Right atrium auricular region (tissue), 2 donors: Measurements from ENCODE around the gene GAK. TPM values are rescaled to one million over a fixed set of nuclear protein-coding genes. Genes with fewer than 3 reads are reported as not detected.

ENCODE experiments used
- DNase-seq: peaks from one replicate; pipeline ENCODE4 v3.0.0-alpha.2; 2019; ENCODE audit warnings: low spot score
- H3K27ac ChIP-seq, 2 donors: fragments of 200-600 bp; sonication (generic); 1 replicate in 1 of 2; 2 replicates in 1 of 2; pipeline ENCODE4 v1.5.1; 2016 to 2019
- H3K27me3 ChIP-seq, 2 donors: fragments of 200-600 bp; sonication (generic); one replicate each; pipeline versions ENCODE4 v1.5.1 to v1.6.0; 2017 to 2019
- H3K36me3 ChIP-seq: fragments of 200-600 bp; sonication (generic); one replicate; pipeline ENCODE4 v1.5.1; 2016
- H3K4me1 ChIP-seq, 2 donors: fragments of 200-600 bp; sonication (generic); one replicate each; pipeline versions ENCODE4 v1.5.1 to v1.6.0; 2017 to 2019
- H3K4me3 ChIP-seq, 2 donors: fragments of 200-600 bp; sonication (generic); 1 replicate in 1 of 2; 2 replicates in 1 of 2; pipeline ENCODE4 v1.5.1; 2017 to 2019; ENCODE audit warnings: mild to moderate bottlenecking in 1 of 2, moderate library complexity in 1 of 2
- H3K9me3 ChIP-seq, 2 donors: fragments of 200-600 bp; sonication (generic); one replicate each; pipeline ENCODE4 v1.5.1; 2019
- total RNA-seq, 2 donors: library from RNA; depleted of rRNA; stranded (reverse); fragments of >200 nt; gene quantifications; one replicate each; pipeline ENCODE4 v1.1.0, GENCODE V29; 2016
- TF ChIP-seq, protein P1 (sequence below), 2 donors: fragments of 200-600 bp; sonication (generic); IDR thresholded peaks; one replicate each; pipeline ENCODE4 v1.5.1; 2019; ENCODE audit warnings: antibody characterized with exemption in 2 of 2

GAK gene
- total RNA-seq, 2 donors from 2014 or later: 27.8 to 52.2 TPM

DNA sequence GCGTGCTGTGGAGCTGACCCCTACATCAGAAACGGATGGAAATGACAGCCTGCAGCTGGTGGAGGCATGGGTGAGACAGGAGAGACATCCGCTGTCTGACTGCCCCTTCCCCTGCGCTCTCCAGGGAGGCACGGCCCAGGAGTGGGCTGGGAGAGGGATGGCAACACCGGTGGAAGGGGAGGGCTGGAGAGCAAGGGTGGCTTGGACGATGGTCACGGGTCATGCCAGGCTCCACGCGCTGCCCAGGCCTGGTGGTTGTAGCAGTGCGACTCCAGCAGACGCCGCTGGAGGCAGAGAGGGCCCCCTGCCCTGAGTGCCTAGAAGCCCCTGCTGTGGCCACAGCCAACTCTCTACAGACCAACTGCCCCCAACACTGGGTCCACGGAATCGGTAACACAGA is 47.9 kb downstream of the GAK start:
- H3K4me3 ChIP-seq: no peak overlapping the region
- H3K4me1 ChIP-seq: no peaks in the 10 kb centered on the region
- H3K27ac ChIP-seq: no peak overlapping the region
- no peaks in the 10 kb centered on the region for H3K27me3 ChIP-seq
- DNase-seq: no peak
- TF ChIP-seq, protein P1, sequence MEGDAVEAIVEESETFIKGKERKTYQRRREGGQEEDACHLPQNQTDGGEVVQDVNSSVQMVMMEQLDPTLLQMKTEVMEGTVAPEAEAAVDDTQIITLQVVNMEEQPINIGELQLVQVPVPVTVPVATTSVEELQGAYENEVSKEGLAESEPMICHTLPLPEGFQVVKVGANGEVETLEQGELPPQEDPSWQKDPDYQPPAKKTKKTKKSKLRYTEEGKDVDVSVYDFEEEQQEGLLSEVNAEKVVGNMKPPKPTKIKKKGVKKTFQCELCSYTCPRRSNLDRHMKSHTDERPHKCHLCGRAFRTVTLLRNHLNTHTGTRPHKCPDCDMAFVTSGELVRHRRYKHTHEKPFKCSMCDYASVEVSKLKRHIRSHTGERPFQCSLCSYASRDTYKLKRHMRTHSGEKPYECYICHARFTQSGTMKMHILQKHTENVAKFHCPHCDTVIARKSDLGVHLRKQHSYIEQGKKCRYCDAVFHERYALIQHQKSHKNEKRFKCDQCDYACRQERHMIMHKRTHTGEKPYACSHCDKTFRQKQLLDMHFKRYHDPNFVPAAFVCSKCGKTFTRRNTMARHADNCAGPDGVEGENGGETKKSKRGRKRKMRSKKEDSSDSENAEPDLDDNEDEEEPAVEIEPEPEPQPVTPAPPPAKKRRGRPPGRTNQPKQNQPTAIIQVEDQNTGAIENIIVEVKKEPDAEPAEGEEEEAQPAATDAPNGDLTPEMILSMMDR (IDR thresholded peaks at IDR 0.05): no peak
- peaks cover 59% of the 10 kb centered on the region for H3K36me3 ChIP-seq
- H3K9me3 ChIP-seq: no peaks in the 10 kb centered on the region

DNA sequence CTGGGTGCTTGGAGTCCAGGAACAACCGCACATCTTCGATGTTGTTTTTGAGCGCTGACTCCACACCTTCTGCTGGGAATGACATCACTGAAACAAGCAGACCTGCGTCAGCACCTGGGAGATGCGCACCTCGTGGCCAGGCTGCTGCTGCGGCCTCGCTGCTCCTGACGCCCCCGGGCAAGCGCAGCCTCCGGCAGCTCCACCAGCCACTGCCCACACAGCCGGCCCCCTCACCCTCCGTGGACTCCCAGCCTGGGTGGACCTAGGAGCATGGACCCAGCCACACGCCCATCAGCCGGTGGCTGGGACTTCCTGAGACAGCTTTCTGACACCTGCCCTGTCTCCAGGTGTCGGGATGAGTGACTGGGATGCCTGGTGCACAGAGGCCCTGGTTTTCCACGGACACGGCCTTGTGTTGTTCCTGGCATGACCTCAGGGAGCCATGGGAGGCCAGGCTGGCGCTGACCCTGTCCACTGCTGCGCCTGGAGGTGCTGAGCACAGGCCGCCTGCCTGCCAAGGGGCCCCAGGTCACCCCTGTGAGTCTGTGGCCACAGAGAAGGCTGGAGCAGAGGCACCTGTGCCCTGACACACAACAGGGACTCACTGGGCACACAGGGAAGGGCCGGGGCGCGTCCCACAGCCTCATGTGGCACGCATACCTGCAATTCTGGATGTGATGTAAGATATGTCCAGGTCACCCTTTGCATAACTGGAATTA is 48.6 kb downstream of the GAK start:
- TF ChIP-seq, protein P1 (IDR thresholded peaks at IDR 0.05): no peak

DNA sequence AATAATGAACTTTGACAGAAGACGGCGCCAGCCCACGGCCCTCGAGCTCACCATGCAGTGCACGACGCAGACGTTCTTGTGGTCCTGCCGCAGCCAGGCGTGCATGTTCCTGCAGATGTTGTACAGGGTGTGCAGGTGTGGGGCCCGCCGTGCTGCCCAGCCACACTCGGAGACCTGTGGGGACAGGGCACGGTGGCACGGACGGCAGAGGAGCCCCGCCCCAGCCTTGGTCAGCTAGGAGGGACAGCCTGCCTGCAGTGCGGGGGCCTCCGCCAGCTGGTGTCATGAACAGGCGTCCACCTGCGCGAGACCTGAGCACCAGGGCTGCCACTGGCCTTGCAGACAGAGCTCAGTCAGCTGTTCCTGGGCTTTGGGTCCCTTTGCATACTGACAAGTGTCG is 49.5 kb downstream of the GAK start:
- Histone ChIP-seq H3K9me3 (no peaks in the 10 kb centered on the region), H3K36me3 (peaks cover 53% of the 10 kb centered on the region), H3K4me3 (no peak overlapping the region), H3K4me1 (no peaks in the 10 kb centered on the region), H3K27ac (no peak overlapping the region), H3K27me3 (no peaks in the 10 kb centered on the region)
- TF ChIP-seq, protein P1 (IDR thresholded peaks at IDR 0.05): no peak
- no peak for DNase-seq

More for the DNA sequence above, 48.6 kb downstream of the GAK start:
- Histone ChIP-seq H3K36me3 (peaks cover 57% of the 10 kb centered on the region), H3K4me1 (no peaks in the 10 kb centered on the region), H3K9me3 (no peaks in the 10 kb centered on the region), H3K27me3 (no peaks in the 10 kb centered on the region), H3K27ac (no peak overlapping the region), H3K4me3 (no peak overlapping the region)
- no peak for DNase-seq

DNA sequence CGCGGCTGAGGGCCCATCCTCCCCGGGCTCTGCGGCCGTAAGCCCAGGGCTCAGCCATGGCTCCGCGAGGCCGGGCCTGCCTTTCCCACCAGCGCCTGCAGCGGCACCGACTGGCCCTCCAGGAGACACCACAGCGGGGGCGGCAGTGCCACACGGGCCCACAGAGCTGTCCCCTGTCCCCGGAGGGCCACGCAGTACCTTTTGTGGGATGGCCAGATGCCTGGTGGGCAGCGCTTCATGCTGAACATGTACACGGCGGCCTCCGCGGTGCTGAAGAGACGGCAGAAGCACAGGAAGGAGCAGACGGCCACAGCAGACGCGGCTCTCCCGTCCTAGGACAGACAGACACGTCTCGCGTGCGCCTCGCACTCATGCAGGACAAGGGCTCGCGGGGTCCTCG is 50.4 kb downstream of the GAK start:
- Histone ChIP-seq H3K9me3 (no peaks in the 10 kb centered on the region), H3K27ac (no peak overlapping the region), H3K36me3 (peaks cover 59% of the 10 kb centered on the region), H3K4me3 (no peak overlapping the region), H3K27me3 (no peaks in the 10 kb centered on the region), H3K4me1 (no peaks in the 10 kb centered on the region)
- TF ChIP-seq, protein P1 (IDR thresholded peaks at IDR 0.05): no peak
- DNase-seq: no peak

- no peak for DNase-seq
- H3K4me3 ChIP-seq: no peak overlapping the region
Observed at GRCh38 chr4:880684-881405, 51.3 kb downstream of the GAK start.

More at GRCh38 chr4:880684-881405, 51.3 kb downstream of the GAK start:
- peaks cover 68% of the 10 kb centered on the region for H3K36me3 ChIP-seq
- H3K4me1 ChIP-seq: no peaks in the 10 kb centered on the region
- H3K27ac ChIP-seq: no peak overlapping the region
- H3K9me3 ChIP-seq: no peaks in the 10 kb centered on the region
- H3K27me3 ChIP-seq: no peaks in the 10 kb centered on the region
- TF ChIP-seq, protein P1 (IDR thresholded peaks at IDR 0.05): no peak
